Parathyroid adenoma (tissue), 2 donors: ENCODE data around the gene SUOX.

ENCODE experiments used
- H2AFZ ChIP-seq: fragments of 300-600 bp; sonication (generic); one replicate; pipeline ENCODE4 v1.7.0; 2017; ENCODE audit warnings: antibody characterized with exemption, mild to moderate bottlenecking
- H3K27ac ChIP-seq: fragments of 300-600 bp; sonication (generic); one replicate; pipeline ENCODE4 v1.7.0; 2017
- H3K27me3 ChIP-seq: fragments of 300-600 bp; sonication (generic); one replicate; pipeline ENCODE4 v1.7.0; 2017; ENCODE audit warnings: low read length; ENCODE audit not compliant: control insufficient read depth, insufficient read depth
- H3K36me3 ChIP-seq: fragments of 300-600 bp; sonication (generic); one replicate; pipeline ENCODE4 v1.7.0; 2017; ENCODE audit warnings: low read length; ENCODE audit not compliant: control insufficient read depth, insufficient read depth
- H3K4me1 ChIP-seq: fragments of 300-600 bp; sonication (generic); one replicate; pipeline ENCODE4 v1.7.0; 2017; ENCODE audit warnings: control low read depth
- H3K4me2 ChIP-seq: fragments of 300-600 bp; sonication (generic); one replicate; pipeline ENCODE4 v1.7.0; 2017; ENCODE audit warnings: low read length
- H3K4me3 ChIP-seq: fragments of 300-600 bp; sonication (generic); one replicate; pipeline ENCODE4 v1.7.0; 2017; ENCODE audit warnings: low read depth, low read length
- H3K79me2 ChIP-seq: fragments of 300-600 bp; sonication (generic); one replicate; pipeline ENCODE4 v1.7.0; 2017; ENCODE audit warnings: control low read depth
- H3K9ac ChIP-seq: fragments of 300-600 bp; sonication (generic); one replicate; pipeline ENCODE4 v1.7.0; 2017; ENCODE audit warnings: mild to moderate bottlenecking
- H3K9me3 ChIP-seq: fragments of 300-600 bp; sonication (generic); one replicate; pipeline ENCODE4 v1.7.0; 2017; ENCODE audit warnings: low read length; ENCODE audit not compliant: control insufficient read depth
- CTCF ChIP-seq: fragments of 300-600 bp; sonication (generic); IDR thresholded peaks from one replicate; pipeline ENCODE4 v1.7.0; 2017; ENCODE audit warnings: antibody characterized with exemption, mild to moderate bottlenecking
- donor health status: primary hyperparathyroidism.

Gene SUOX

GRCh38 chr12:56029666-56030293 lies 32.7 kb downstream of the SUOX start:
- no peaks in the 10 kb centered on the region for H3K27me3 ChIP-seq
- H3K36me3 ChIP-seq = no peaks in the 10 kb centered on the region
- peak overlapping the region; percentile 54 for H3K27ac ChIP-seq
- H3K9ac ChIP-seq = no peak overlapping the region
- no peaks in the 10 kb centered on the region for H3K9me3 ChIP-seq
- H3K4me3 ChIP-seq = peak overlapping the region; percentile 33
- peaks cover 10% of the 10 kb centered on the region for H3K4me1 ChIP-seq
- H2AFZ ChIP-seq = no peak overlapping the region
- peak; percentile 82 for TF ChIP-seq CTCF
- H3K4me2 ChIP-seq = peak overlapping the region; percentile 34
- H3K79me2 ChIP-seq = peaks cover 5% of the 10 kb centered on the region

- no peak overlapping the region for H2AFZ ChIP-seq
- no peak overlapping the region for H3K9ac ChIP-seq
- no peak overlapping the region for H3K4me2 ChIP-seq
- no peaks in the 10 kb centered on the region for H3K9me3 ChIP-seq
- no peak overlapping the region for H3K4me3 ChIP-seq
- no peak overlapping the region for H3K27ac ChIP-seq
- peaks cover 10% of the 10 kb centered on the region for H3K4me1 ChIP-seq
- no peaks in the 10 kb centered on the region for H3K27me3 ChIP-seq
- no peaks in the 10 kb centered on the region for H3K36me3 ChIP-seq
- H3K79me2 ChIP-seq = no peaks in the 10 kb centered on the region
- TF ChIP-seq CTCF = no peak
These were observed 34.9 kb downstream of the SUOX start for GRCh38 chr12:56031987-56032386.

GRCh38 chr12:56034586-56035332 lies 37.7 kb downstream of the SUOX start:
- Histone ChIP-seq H3K36me3 (no peaks in the 10 kb centered on the region), H3K9me3 (no peaks in the 10 kb centered on the region), H3K27me3 (no peaks in the 10 kb centered on the region), H3K27ac (no peak overlapping the region), H3K4me1 (no peaks in the 10 kb centered on the region), H3K79me2 (no peaks in the 10 kb centered on the region), H3K4me2 (no peak overlapping the region), H3K4me3 (no peak overlapping the region), H3K9ac (no peak overlapping the region), H2AFZ (no peak overlapping the region)
- no peak for TF ChIP-seq CTCF

- H3K36me3 ChIP-seq = no peaks in the 10 kb centered on the region
- H3K9me3 ChIP-seq = no peaks in the 10 kb centered on the region
- no peak overlapping the region for H3K27ac ChIP-seq
- H3K4me3 ChIP-seq = no peak overlapping the region
- no peak for TF ChIP-seq CTCF
- no peak overlapping the region for H3K9ac ChIP-seq
- peaks cover 4% of the 10 kb centered on the region for H3K79me2 ChIP-seq
- no peak overlapping the region for H2AFZ ChIP-seq
- no peaks in the 10 kb centered on the region for H3K27me3 ChIP-seq
- no peaks in the 10 kb centered on the region for H3K4me1 ChIP-seq
- H3K4me2 ChIP-seq = no peak overlapping the region
These were observed 40.1 kb downstream of the SUOX start for GRCh38 chr12:56037161-56037560.
